OCI-LY7 (cell line): ENCODE measurements around the gene MPDZ. TPM values are rescaled to one million over a fixed set of nuclear protein-coding genes. Genes with fewer than 3 reads are reported as not detected.

Experiments
- BruUV-seq: library from RNA; stranded (reverse); fragments of 400-500 nt; replicated peaks from 2 replicates; lab custom pipeline; 2021; lab: Mats Ljungman, UMichigan
- CTCF ChIA-PET: fragments of 300-600 bp; sonication (Branson Sonifier 250); formaldehyde crosslinking; loops from one replicate; lab custom pipeline; 2022; ENCODE audit warnings: antibody characterized with exemption; ENCODE audit not compliant: unreplicated experiment; lab: Charles Lee
- POLR2A ChIA-PET: fragments of 300-600 bp; sonication (Branson Sonifier 250); formaldehyde crosslinking; loops from one replicate; lab custom pipeline; 2022; ENCODE audit warnings: antibody characterized with exemption; lab: Charles Lee
- DNase-seq: peaks from one replicate; pipeline ENCODE4 v3.0.0-alpha.2; 2015; ENCODE audit warnings: low spot score
- H2AFZ ChIP-seq: fragments of 200-600 bp; sonication (generic), shearing (Covaris generic); 2 replicates; pipeline ENCODE4 v1.6.1; 2014; ENCODE audit warnings: mild to moderate bottlenecking, antibody characterized with exemption, low read length, moderate library complexity
- H3K27ac ChIP-seq: fragments of 200-600 bp; sonication (generic); 2 replicates; pipeline ENCODE4 v1.5.1; 2014; ENCODE audit warnings: mixed run types, low read depth, mild to moderate bottlenecking, moderate library complexity, low read length, inconsistent platforms; ENCODE audit not compliant: poor library complexity, severe bottlenecking
- H3K36me3 ChIP-seq: fragments of 200-600 bp; sonication (generic); 2 replicates; pipeline ENCODE4 v1.6.1; 2014; ENCODE audit warnings: mild to moderate bottlenecking, antibody characterized with exemption, low read length, moderate library complexity, mixed read lengths; ENCODE audit not compliant: insufficient read depth
- H3K4me1 ChIP-seq: fragments of 200-600 bp; sonication (generic); 2 replicates; pipeline ENCODE4 v1.5.1; 2014; ENCODE audit warnings: mild to moderate bottlenecking, low read length; ENCODE audit not compliant: insufficient read depth, poor library complexity, severe bottlenecking
- H3K4me2 ChIP-seq: fragments of 200-600 bp; sonication (generic); 2 replicates; pipeline ENCODE4 v1.6.1; 2014; ENCODE audit warnings: mild to moderate bottlenecking, low read length
- H3K4me3 ChIP-seq: fragments of 200-600 bp; sonication (generic); 2 replicates; pipeline ENCODE4 v1.5.1; 2014; ENCODE audit warnings: mild to moderate bottlenecking, low read depth, low read length; ENCODE audit not compliant: poor library complexity, severe bottlenecking
- H3K79me2 ChIP-seq: fragments of 200-600 bp; sonication (generic); 2 replicates; pipeline ENCODE4 v1.6.1; 2016; ENCODE audit warnings: low read depth, mild to moderate bottlenecking, low read length, moderate library complexity, mixed read lengths; ENCODE audit not compliant: insufficient read depth
- H3K9me2 ChIP-seq: fragments of 200-600 bp; sonication (generic); 2 replicates; pipeline ENCODE4 v1.6.1; 2016; ENCODE audit warnings: mild to moderate bottlenecking, low read length, mixed read lengths; ENCODE audit not compliant: insufficient read depth
- H3K9me3 ChIP-seq: fragments of 200-600 bp; sonication (generic); 2 replicates; pipeline ENCODE4 v1.6.1; 2014; ENCODE audit warnings: mild to moderate bottlenecking, mixed run types, low read length, mixed read lengths
- H4K20me1 ChIP-seq: fragments of 200-600 bp; sonication (generic); 2 replicates; pipeline ENCODE4 v1.6.1; 2014; ENCODE audit warnings: mild to moderate bottlenecking, antibody characterized with exemption, low read length, moderate library complexity, mixed read lengths; ENCODE audit not compliant: insufficient read depth
- CTCF ChIP-seq: fragments of 200-600 bp; sonication (generic); conservative IDR thresholded peaks from 2 replicates; pipeline ENCODE4 v1.5.1; 2014; ENCODE audit warnings: mild to moderate bottlenecking, antibody characterized with exemption, low read length, moderate library complexity, mixed read lengths
- EZH2phosphoT487 ChIP-seq: fragments of 200-600 bp; sonication (generic); IDR thresholded peaks from 2 replicates; pipeline ENCODE4 v1.6.1; 2018; ENCODE audit warnings: low read depth, borderline replicate concordance, mild to moderate bottlenecking, mixed run types, antibody characterized with exemption, low read length, moderate library complexity, mixed read lengths
- intact Hi-C: fragments of 100-400 bp; cut with micrococcal nuclease; formaldehyde crosslinking; loops from one replicate; pipeline ENCODE4 v1.10.0; 2022; ENCODE audit not compliant: unreplicated experiment
- total RNA-seq, 2 experiments: library from RNA; depleted of rRNA in 1 of 2; stranded (reverse); fragments of >200 nt in 1 of 2; shearing (Covaris generic) in 1 of 2; gene quantifications; 2 replicates each; pipeline ENCODE4 v1.2.3, GENCODE V29; 2014 to 2022

The MPDZ gene
- total RNA-seq, 2 experiments from 2014 or later, result not detected

- POLR2A ChIA-PET, result no interaction called here
- BruUV-seq, result no TSS peak
- no peak for TF ChIP-seq EZH2phosphoT487
- TF ChIP-seq CTCF, result no peak
- intact Hi-C loops, result no loop called here
- Histone ChIP-seq H3K4me1 (no peaks in the 10 kb centered on the region), H3K36me3 (no peaks in the 10 kb centered on the region), H3K4me2 (no peak overlapping the region), H3K9me3 (no peaks in the 10 kb centered on the region), H3K9me2 (no peaks in the 10 kb centered on the region), H3K27ac (no peak overlapping the region), H2AFZ (no peak overlapping the region), H4K20me1 (no peaks in the 10 kb centered on the region), H3K79me2 (no peaks in the 10 kb centered on the region), H3K4me3 (no peak overlapping the region)
- DNase-seq, result no peak
- CTCF ChIA-PET, result no interaction called here
Observed at GRCh38 chr9:13118313-13118712, 161.2 kb downstream of the MPDZ start.

DNA sequence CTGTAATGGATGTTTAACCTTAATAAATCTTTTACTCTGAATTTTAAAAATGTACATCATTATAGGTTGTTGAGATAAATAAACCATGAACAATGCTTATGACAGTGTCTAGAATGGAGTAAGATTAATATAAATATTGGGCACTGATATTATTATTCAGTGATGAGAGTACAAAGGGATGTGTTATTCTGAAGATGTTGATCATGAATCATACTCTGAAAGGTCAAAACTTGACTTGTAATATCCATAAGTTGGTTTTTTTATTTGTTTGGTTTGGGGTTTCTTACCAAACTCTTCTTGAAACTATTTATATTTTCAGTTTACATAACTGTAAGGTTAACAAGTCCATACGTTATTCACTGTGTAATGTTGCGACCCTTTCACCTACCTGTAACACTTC, 163.2 kb downstream of the MPDZ start:
- Histone ChIP-seq H3K4me2 (no peak overlapping the region), H4K20me1 (no peaks in the 10 kb centered on the region), H3K79me2 (no peaks in the 10 kb centered on the region), H3K36me3 (no peaks in the 10 kb centered on the region), H3K4me3 (no peak overlapping the region), H3K9me3 (no peaks in the 10 kb centered on the region), H3K27ac (no peak overlapping the region), H3K4me1 (no peaks in the 10 kb centered on the region), H2AFZ (no peak overlapping the region), H3K9me2 (no peaks in the 10 kb centered on the region)
- intact Hi-C loops, result no loop called here
- ChIA-PET POLR2A (no interaction called here), CTCF (no interaction called here)
- DNase-seq, result no peak
- no TSS peak for BruUV-seq
- TF ChIP-seq EZH2phosphoT487 (no peak), CTCF (no peak)

DNA sequence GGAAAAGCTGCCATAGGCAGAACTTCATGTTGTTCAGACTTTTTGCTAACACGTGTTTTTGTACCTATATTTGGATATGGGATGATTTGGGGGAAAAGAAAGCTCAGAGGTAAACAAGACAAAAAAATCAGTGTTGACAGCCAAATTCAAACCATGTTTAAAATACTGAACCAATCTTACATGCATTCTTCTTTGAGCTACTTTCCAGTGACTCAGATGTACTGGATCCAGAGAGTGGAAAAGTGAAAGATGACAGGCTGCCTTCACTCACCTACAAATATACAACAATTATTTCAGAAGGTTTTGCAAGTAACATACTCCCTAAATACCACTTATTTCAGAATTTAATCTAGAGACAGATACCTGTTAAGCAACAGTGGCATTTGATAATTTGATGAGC, 165.7 kb downstream of the MPDZ start:
- CTCF ChIA-PET, result no interaction called here
- Histone ChIP-seq H2AFZ (no peak overlapping the region), H3K79me2 (no peaks in the 10 kb centered on the region), H3K9me3 (no peaks in the 10 kb centered on the region), H3K4me3 (no peak overlapping the region), H4K20me1 (no peaks in the 10 kb centered on the region), H3K4me2 (no peak overlapping the region), H3K9me2 (no peaks in the 10 kb centered on the region), H3K27ac (no peak overlapping the region), H3K36me3 (no peaks in the 10 kb centered on the region), H3K4me1 (no peaks in the 10 kb centered on the region)
- no peak for TF ChIP-seq EZH2phosphoT487
- TF ChIP-seq CTCF, result no peak
- DNase-seq, result no peak
- POLR2A ChIA-PET, result interaction anchor here (0.6 to 0.7 kb wide), 2 partner anchors 19 kb away, joined by 3 to 4 read pairs; no protein-coding TSS in a partner anchor
- intact Hi-C loops, result no loop called here
- BruUV-seq, result no TSS peak
